Neural progenitor cell (in vitro differentiated cells): ENCODE results near the gene TSPEAR. TPM values are rescaled to one million over a fixed set of nuclear protein-coding genes. Genes with fewer than 3 reads are reported as not detected.

Experiments
- DNase-seq: peaks from one replicate; pipeline ENCODE4 v3.0.0-alpha.2; 2016; ENCODE audit warnings: low spot score
- H2AFZ ChIP-seq: fragments of 200-600 bp; sonication (generic); replicated peaks from 2 replicates; pipeline ENCODE4 v1.6.1; 2016; ENCODE audit warnings: antibody characterized with exemption
- H3F3A ChIP-seq: fragments of 200-600 bp; sonication (generic); 2 replicates; pipeline ENCODE4 v1.6.1; 2016; ENCODE audit warnings: antibody characterized with exemption, low read depth
- H3K27ac ChIP-seq: fragments of 200-600 bp; sonication (generic); 2 replicates; pipeline ENCODE4 v1.5.1; 2016; ENCODE audit warnings: mild to moderate bottlenecking
- H3K27me3 ChIP-seq: fragments of 200-600 bp; sonication (generic); 2 replicates; pipeline ENCODE4 v1.6.1; 2016; ENCODE audit warnings: mild to moderate bottlenecking, moderate library complexity
- H3K36me3 ChIP-seq: fragments of 200-600 bp; sonication (generic); 2 replicates; pipeline ENCODE4 v1.5.1; 2016
- H3K4me1 ChIP-seq: fragments of 200-600 bp; sonication (generic); 2 replicates; pipeline ENCODE4 v1.6.1; 2016; ENCODE audit warnings: mixed run types
- H3K4me2 ChIP-seq: fragments of 200-600 bp; sonication (generic); 2 replicates; pipeline ENCODE4 v1.6.1; 2016
- H3K4me3 ChIP-seq: fragments of 200-600 bp; sonication (generic); 2 replicates; pipeline ENCODE4 v1.5.1; 2016
- H3K79me2 ChIP-seq: fragments of 200-600 bp; sonication (generic); 2 replicates; pipeline ENCODE4 v1.6.1; 2016; ENCODE audit warnings: low read depth
- H3K9ac ChIP-seq: fragments of 200-600 bp; sonication (generic); 2 replicates; pipeline ENCODE4 v1.6.1; 2016
- H3K9me3 ChIP-seq: fragments of 200-600 bp; sonication (generic); 2 replicates; pipeline ENCODE4 v1.5.1; 2016; ENCODE audit warnings: low read depth
- H4K20me1 ChIP-seq: fragments of 200-600 bp; sonication (generic); 2 replicates; pipeline ENCODE4 v1.6.1; 2016; ENCODE audit warnings: low read depth
- H3K27ac Mint-ChIP-seq: 3 replicates; pipeline ENCODE4 v1.8.0; 2021; ENCODE audit warnings: mixed read lengths
- H3K27me3 Mint-ChIP-seq: 2 replicates; pipeline ENCODE4 v1.8.0; 2022; ENCODE audit warnings: low read depth, mild to moderate bottlenecking, inconsistent platforms, moderate library complexity, mixed read lengths; ENCODE audit not compliant: insufficient read depth
- H3K36me3 Mint-ChIP-seq: 3 replicates; pipeline ENCODE4 v1.8.0; 2021; ENCODE audit warnings: mixed read lengths
- H3K4me1 Mint-ChIP-seq: 3 replicates; pipeline ENCODE4 v1.8.0; 2021; ENCODE audit warnings: mixed read lengths
- H3K4me3 Mint-ChIP-seq: 3 replicates; pipeline ENCODE4 v1.8.0; 2021; ENCODE audit warnings: mild to moderate bottlenecking, moderate library complexity, mixed read lengths
- H3K9me3 Mint-ChIP-seq: 3 replicates; pipeline ENCODE4 v1.8.0; 2020; ENCODE audit warnings: mixed read lengths
- CTCF ChIP-seq: fragments of 200-600 bp; sonication (generic); IDR thresholded peaks from 2 replicates; pipeline ENCODE4 v1.5.1; 2017; ENCODE audit warnings: antibody characterized with exemption, mild to moderate bottlenecking
- EZH2 ChIP-seq: fragments of 200-600 bp; sonication (generic); IDR thresholded peaks from 2 replicates; pipeline ENCODE4 v1.6.1; 2017; ENCODE audit warnings: antibody characterized with exemption, mild to moderate bottlenecking, moderate library complexity
- EZH2phosphoT487 ChIP-seq: fragments of 200-600 bp; sonication (generic); IDR thresholded peaks from 2 replicates; pipeline ENCODE4 v1.6.1; 2017; ENCODE audit warnings: antibody characterized with exemption
- total RNA-seq: library from RNA; depleted of rRNA; stranded (reverse); fragments of >200 nt; gene quantifications from 2 replicates; pipeline ENCODE4 v1.2.3, GENCODE V29; 2015; ENCODE audit warnings: low replicate concordance

Gene TSPEAR
- total RNA-seq, 1 donor from 2014 or later: not detected

DNA sequence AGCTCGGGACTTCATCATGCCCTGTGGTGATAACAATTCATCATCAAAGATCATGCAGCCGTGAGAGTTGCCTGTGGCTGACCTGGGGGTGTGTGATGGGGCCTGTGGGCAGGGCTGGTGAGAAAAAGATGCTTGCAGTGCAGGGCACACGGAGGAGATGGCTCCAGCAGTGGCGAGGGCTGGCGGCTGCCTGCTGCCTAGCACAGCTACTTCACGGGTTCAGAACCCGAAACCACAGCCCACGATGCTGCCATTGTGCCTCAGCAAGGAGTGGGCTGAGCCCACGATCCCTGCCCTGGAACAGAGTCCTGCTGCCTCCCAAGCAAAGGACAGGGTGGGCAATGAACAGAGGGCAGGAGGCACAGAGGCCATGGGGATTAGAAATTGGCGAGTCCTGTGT is 85.1 kb downstream of the TSPEAR start:
- Mint-ChIP-seq H3K4me3 (no peak overlapping the region), H3K27me3 (peaks cover 2% of the 10 kb centered on the region), H3K27ac (no peak overlapping the region), H3K9me3 (peaks cover 43% of the 10 kb centered on the region), H3K36me3 (no peaks in the 10 kb centered on the region), H3K4me1 (no peaks in the 10 kb centered on the region)
- Histone ChIP-seq H3K4me3 (no peak overlapping the region), H3K4me1 (no peaks in the 10 kb centered on the region), H3K9me3 (peaks cover 13% of the 10 kb centered on the region), H2AFZ (no peak overlapping the region), H3K36me3 (no peaks in the 10 kb centered on the region), H3K27me3 (no peaks in the 10 kb centered on the region), H3K9ac (no peak overlapping the region), H3F3A (no peaks in the 10 kb centered on the region), H3K79me2 (no peaks in the 10 kb centered on the region), H3K27ac (no peak overlapping the region), H4K20me1 (no peaks in the 10 kb centered on the region), H3K4me2 (no peak overlapping the region)
- no peak for DNase-seq
- TF ChIP-seq CTCF: no peak
- no peak for TF ChIP-seq EZH2
- TF ChIP-seq EZH2phosphoT487: no peak

DNA sequence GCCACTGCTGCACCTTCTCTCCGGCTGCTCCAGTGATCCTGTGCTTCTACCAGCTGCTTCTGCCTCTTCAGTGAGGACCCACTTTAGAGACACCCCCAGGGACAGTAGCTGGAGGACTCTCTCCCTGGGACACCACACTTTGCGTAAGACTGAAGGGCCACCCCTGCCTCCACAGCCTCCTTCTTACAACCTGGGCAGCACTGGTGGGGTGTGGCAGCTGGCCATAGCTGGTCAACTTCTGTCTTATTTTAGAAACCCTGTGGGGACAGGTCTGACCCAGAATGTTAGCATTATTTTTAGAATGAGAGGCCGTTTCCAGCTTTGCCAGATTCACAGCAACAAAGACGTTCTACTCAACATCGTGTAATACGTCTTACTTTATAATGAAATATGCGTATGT is 85.6 kb downstream of the TSPEAR start:
- Histone ChIP-seq H3K9me3 (peaks cover 13% of the 10 kb centered on the region), H3K36me3 (no peaks in the 10 kb centered on the region), H3K27ac (no peak overlapping the region), H3K4me3 (no peak overlapping the region), H3F3A (no peaks in the 10 kb centered on the region), H3K9ac (no peak overlapping the region), H4K20me1 (no peaks in the 10 kb centered on the region), H2AFZ (no peak overlapping the region), H3K4me2 (no peak overlapping the region), H3K4me1 (no peaks in the 10 kb centered on the region), H3K79me2 (no peaks in the 10 kb centered on the region), H3K27me3 (no peaks in the 10 kb centered on the region)
- Mint-ChIP-seq H3K27me3 (peaks cover 2% of the 10 kb centered on the region), H3K9me3 (peaks cover 40% of the 10 kb centered on the region), H3K4me1 (no peaks in the 10 kb centered on the region), H3K27ac (no peak overlapping the region), H3K4me3 (no peak overlapping the region), H3K36me3 (no peaks in the 10 kb centered on the region)
- TF ChIP-seq EZH2phosphoT487 (no peak), CTCF (no peak), EZH2 (no peak)
- DNase-seq: no peak

GRCh38 chr21:44623575-44623974 is 87.8 kb downstream of the TSPEAR start:
- no peak overlapping the region for H3K4me3 Mint-ChIP-seq
- H3K27me3 Mint-ChIP-seq: peaks cover 3% of the 10 kb centered on the region
- no peak overlapping the region for H2AFZ ChIP-seq
- H3K9me3 Mint-ChIP-seq: peaks cover 46% of the 10 kb centered on the region
- no peaks in the 10 kb centered on the region for H3K36me3 ChIP-seq
- H4K20me1 ChIP-seq: no peaks in the 10 kb centered on the region
- no peaks in the 10 kb centered on the region for H3K4me1 ChIP-seq
- H3K4me2 ChIP-seq: no peak overlapping the region
- H3K27me3 ChIP-seq: no peaks in the 10 kb centered on the region
- H3K27ac Mint-ChIP-seq: no peak overlapping the region
- H3K4me1 Mint-ChIP-seq: no peaks in the 10 kb centered on the region
- H3K36me3 Mint-ChIP-seq: no peaks in the 10 kb centered on the region
- H3F3A ChIP-seq: no peaks in the 10 kb centered on the region
- DNase-seq: no peak
- no peak overlapping the region for H3K4me3 ChIP-seq
- H3K79me2 ChIP-seq: no peaks in the 10 kb centered on the region
- no peak for TF ChIP-seq CTCF
- no peak for TF ChIP-seq EZH2
- no peak overlapping the region for H3K27ac ChIP-seq
- no peak overlapping the region for H3K9ac ChIP-seq
- peaks cover 13% of the 10 kb centered on the region for H3K9me3 ChIP-seq
